HuH-7 (cell line): Measurements from ENCODE around the gene TRPV6.

ENCODE experiments used
- DNase-seq: peaks from one replicate; pipeline ENCODE4 v3.0.0; 2011; ENCODE audit warnings: low spot score

The TRPV6 gene

GRCh38 chr7:142908290-142908689 lies 22.7 kb upstream of the TRPV6 start:
- no peak for DNase-seq

- no peak for DNase-seq
Measured at GRCh38 chr7:142906643-142907042, 21.1 kb upstream of the TRPV6 start.

- DNase-seq = no peak
Measured at GRCh38 chr7:142905759-142906158, 20.2 kb upstream of the TRPV6 start.

- no peak for DNase-seq
Measured at GRCh38 chr7:142904128-142904527, 18.6 kb upstream of the TRPV6 start.

GRCh38 chr7:142901426-142902259 lies 16.1 kb upstream of the TRPV6 start:
- no peak for DNase-seq

GRCh38 chr7:142899661-142900060 lies 14.1 kb upstream of the TRPV6 start:
- DNase-seq = no peak

GRCh38 chr7:142898377-142899170 lies 13.0 kb upstream of the TRPV6 start:
- no peak for DNase-seq

- no peak for DNase-seq
Measured at GRCh38 chr7:142897691-142898090, 12.1 kb upstream of the TRPV6 start.

- DNase-seq = no peak
Measured at GRCh38 chr7:142896741-142897379, 11.3 kb upstream of the TRPV6 start.

- no peak for DNase-seq
Measured at GRCh38 chr7:142896151-142896550, 10.6 kb upstream of the TRPV6 start.

- DNase-seq = no peak
Measured at GRCh38 chr7:142894985-142895593, 9.5 kb upstream of the TRPV6 start.

- DNase-seq = no peak
Measured at GRCh38 chr7:142894112-142894984, 8.8 kb upstream of the TRPV6 start.

GRCh38 chr7:142892951-142893350 lies 7.4 kb upstream of the TRPV6 start:
- DNase-seq = no peak

GRCh38 chr7:142891490-142892082 lies 6.0 kb upstream of the TRPV6 start:
- DNase-seq = no peak

GRCh38 chr7:142890874-142891485 lies 5.4 kb upstream of the TRPV6 start:
- no peak for DNase-seq

- DNase-seq = no peak
Measured at GRCh38 chr7:142889816-142890215, 4.3 kb upstream of the TRPV6 start.

GRCh38 chr7:142887282-142888015 lies 1.9 kb upstream of the TRPV6 start:
- no peak for DNase-seq

GRCh38 chr7:142886866-142887265 lies 1.3 kb upstream of the TRPV6 start:
- DNase-seq = no peak

- DNase-seq = no peak
Measured at GRCh38 chr7:142884286-142884640, 1.3 kb downstream of the TRPV6 start.
